H1 (cell line): ENCODE results near the gene SMTN. TPM values are rescaled to one million over a fixed set of nuclear protein-coding genes. Genes with fewer than 3 reads are reported as not detected.

ENCODE experiments used
- CTCF ChIA-PET: fragments of 300-600 bp; sonication (Branson Sonifier 250); formaldehyde crosslinking; loops from one replicate; lab custom pipeline; 2021; ENCODE audit not compliant: partially characterized antibody; lab: Charles Lee
- POLR2A ChIA-PET: fragments of 300-600 bp; sonication (Branson Sonifier 250); formaldehyde crosslinking; loops from one replicate; lab custom pipeline; 2021; ENCODE audit warnings: inconsistent platforms; ENCODE audit not compliant: partially characterized antibody; lab: Charles Lee
- DNase-seq, 2 experiments: peaks; one replicate each; pipeline versions ENCODE4 v3.0.0 to v3.0.0-alpha.2; 2010 to 2022; ENCODE audit warnings: low spot score in 2 of 2, low read depth in 1 of 2, mixed read lengths in 1 of 2
- FAIRE-seq: peaks from 2 replicates; lab custom pipeline; 2011; peaks lifted over from hg19 to GRCh38; lab: Jason Lieb, UNC
- H2AFZ ChIP-seq: 2 replicates; pipeline ENCODE4 v1.8.1; 2012; ENCODE audit warnings: low read length, inconsistent platforms
- H2AK5ac ChIP-seq: 2 replicates; pipeline ENCODE4 v1.6.1; 2013; ENCODE audit warnings: low read depth, low read length
- H2BK120ac ChIP-seq: replicated peaks from 2 replicates; pipeline ENCODE3; 2013; ENCODE audit warnings: low read depth, low read length, inconsistent platforms
- H2BK12ac ChIP-seq: 2 replicates; pipeline ENCODE4 v1.6.1; 2013; ENCODE audit warnings: low read depth, low read length
- H2BK15ac ChIP-seq: 2 replicates; pipeline ENCODE4 v1.6.1; 2013; ENCODE audit warnings: low read length
- H2BK20ac ChIP-seq: 2 replicates; pipeline ENCODE4 v1.6.1; 2013; ENCODE audit warnings: low read length
- H2BK5ac ChIP-seq: 2 replicates; pipeline ENCODE4 v1.6.1; 2013; ENCODE audit warnings: low read depth, low read length
- H3K14ac ChIP-seq: 2 replicates; pipeline ENCODE4 v1.6.1; 2013; ENCODE audit warnings: inconsistent platforms; ENCODE audit not compliant: insufficient read length
- H3K18ac ChIP-seq: 2 replicates; pipeline ENCODE4 v1.6.1; 2013; ENCODE audit warnings: low read length; ENCODE audit errors: extremely low read depth
- H3K23ac ChIP-seq: 2 replicates; pipeline ENCODE4 v1.6.1; 2013; ENCODE audit warnings: inconsistent platforms; ENCODE audit not compliant: insufficient read length
- H3K23me2 ChIP-seq: 2 replicates; pipeline ENCODE4 v1.6.1; 2013; ENCODE audit warnings: low read depth, low read length
- H3K27ac ChIP-seq: 2 replicates; pipeline ENCODE4 v1.6.1; 2011; ENCODE audit warnings: low read depth, low read length, inconsistent platforms
- H3K27me3 ChIP-seq, 4 experiments: replicated peaks in 1 of 4; 1 replicate in 1 of 4; 2 replicates in 3 of 4; pipeline versions ENCODE4 v1.6.1 to v1.8.1; 2011 to 2013; ENCODE audit warnings: low read length in 3 of 4, mild to moderate bottlenecking in 3 of 4, inconsistent platforms in 2 of 4, mixed read lengths in 2 of 4, moderate library complexity in 1 of 4; ENCODE audit not compliant: control insufficient read depth in 3 of 4, insufficient read depth in 3 of 4; ENCODE audit errors: extremely low read depth in 1 of 4
- H3K36me3 ChIP-seq, 4 experiments: 2 replicates each; pipeline versions ENCODE4 v1.6.1 to v1.8.1; 2011 to 2013; ENCODE audit warnings: mild to moderate bottlenecking in 4 of 4, low read length in 3 of 4, moderate library complexity in 2 of 4, control low read depth in 1 of 4, inconsistent platforms in 1 of 4; ENCODE audit not compliant: insufficient read depth in 4 of 4, control insufficient read depth in 2 of 4
- H3K4ac ChIP-seq: replicated peaks from 2 replicates; pipeline ENCODE3; 2013; ENCODE audit warnings: low read length, low read depth, mixed read lengths, inconsistent platforms; ENCODE audit not compliant: insufficient read length
- H3K4me1 ChIP-seq, 4 experiments: replicated peaks in 1 of 4; 1 replicate in 1 of 4; 2 replicates in 3 of 4; pipeline versions ENCODE4 v1.6.1 to v1.8.1; 2011 to 2013; ENCODE audit warnings: low read length in 3 of 4, inconsistent platforms in 2 of 4, mixed read lengths in 1 of 4; ENCODE audit not compliant: insufficient read depth in 4 of 4, control insufficient read depth in 3 of 4
- H3K4me2 ChIP-seq, 2 experiments: 2 replicates each; pipeline versions ENCODE4 v1.6.1 to v1.8.1; 2011 to 2013; ENCODE audit warnings: low read depth in 2 of 2, low read length in 2 of 2, control low read depth in 1 of 2, inconsistent platforms in 1 of 2, mild to moderate bottlenecking in 1 of 2; ENCODE audit not compliant: insufficient read depth in 1 of 2
- H3K4me3 ChIP-seq, 4 experiments: fragments of 200-600, 300-600 bp in 1 of 4; sonication (generic), shearing (Covaris generic), sonication (Bioruptor Twin) in 1 of 4; 2 replicates each; pipeline versions ENCODE4 v1.5.1 to v1.8.1; 2011 to 2016; ENCODE audit warnings: low read length in 4 of 4, low read depth in 3 of 4, control low read depth in 2 of 4, inconsistent platforms in 2 of 4, mild to moderate bottlenecking in 2 of 4, mixed read lengths in 1 of 4, moderate library complexity in 1 of 4; ENCODE audit not compliant: insufficient read depth in 2 of 4; ENCODE audit errors: extremely low read depth in 1 of 4
- H3K56ac ChIP-seq: replicated peaks from 2 replicates; pipeline ENCODE3; 2013; ENCODE audit warnings: low read depth, mild to moderate bottlenecking, mixed read lengths, low read length, inconsistent platforms; ENCODE audit not compliant: insufficient read length
- H3K79me1 ChIP-seq: 2 replicates; pipeline ENCODE4 v1.6.1; 2013; ENCODE audit warnings: low read depth, low read length, control low read depth
- H3K79me2 ChIP-seq, 2 experiments: 2 replicates each; pipeline versions ENCODE4 v1.6.1 to v1.8.1; 2012 to 2013; ENCODE audit warnings: low read length in 2 of 2, mild to moderate bottlenecking in 2 of 2, inconsistent platforms in 1 of 2; ENCODE audit not compliant: insufficient read depth in 2 of 2, control insufficient read depth in 1 of 2
- H3K9ac ChIP-seq, 4 experiments: replicated peaks in 1 of 4; 1 replicate in 1 of 4; 2 replicates in 3 of 4; pipeline versions ENCODE4 v1.6.1 to v1.8.1; 2011 to 2013; ENCODE audit warnings: low read depth in 3 of 4, low read length in 3 of 4, control low read depth in 2 of 4, mild to moderate bottlenecking in 2 of 4, moderate library complexity in 2 of 4, inconsistent platforms in 1 of 4; ENCODE audit errors: extremely low read depth in 1 of 4
- H3K9me3 ChIP-seq, 2 experiments: 2 replicates each; pipeline versions ENCODE4 v1.6.1 to v1.8.1; 2012 to 2013; ENCODE audit warnings: mild to moderate bottlenecking in 2 of 2, moderate library complexity in 2 of 2, control low read depth in 1 of 2, inconsistent platforms in 1 of 2, low read depth in 1 of 2, low read length in 1 of 2, mixed read lengths in 1 of 2; ENCODE audit not compliant: insufficient read depth in 2 of 2
- H4K20me1 ChIP-seq, 2 experiments: replicated peaks in 1 of 2; 2 replicates each; pipeline versions ENCODE3 to v1.8.1; 2011 to 2013; ENCODE audit warnings: inconsistent platforms in 2 of 2, low read length in 2 of 2, mild to moderate bottlenecking in 1 of 2; ENCODE audit not compliant: insufficient read depth in 2 of 2, control insufficient read depth in 1 of 2
- H4K5ac ChIP-seq: 2 replicates; pipeline ENCODE4 v1.6.1; 2013; ENCODE audit warnings: low read length, low read depth, mixed read lengths, inconsistent platforms; ENCODE audit not compliant: insufficient read length
- H4K8ac ChIP-seq: 2 replicates; pipeline ENCODE4 v1.8.0; 2013; ENCODE audit warnings: mild to moderate bottlenecking, moderate library complexity, low read length, inconsistent platforms; ENCODE audit not compliant: insufficient read depth; ENCODE audit errors: extremely low read depth
- H4K91ac ChIP-seq: replicated peaks from 2 replicates; pipeline ENCODE3; 2013; ENCODE audit warnings: low read length, mixed read lengths, inconsistent platforms; ENCODE audit not compliant: insufficient read length
- CBX5 ChIP-seq: fragments of 300-800, 300-1000 bp; sonication (generic); IDR thresholded peaks from 2 replicates; pipeline ENCODE4 v1.7.1; 2016; ENCODE audit warnings: antibody characterized with exemption, low read length, low read depth
- HDAC2 ChIP-seq, 2 experiments: fragments of 300-600 bp in 1 of 2; sonication (generic) in 1 of 2; IDR thresholded peaks; 2 replicates each; pipeline ENCODE4 v1.6.1; 2011 to 2012; ENCODE audit warnings: low read depth in 2 of 2, low read length in 2 of 2, mild to moderate bottlenecking in 2 of 2, moderate library complexity in 2 of 2, borderline replicate concordance in 1 of 2, inconsistent platforms in 1 of 2
- HDAC6 ChIP-seq: IDR thresholded peaks from one replicate; pipeline ENCODE4 v1.7.1; 2012; ENCODE audit warnings: low read depth, mild to moderate bottlenecking, inconsistent platforms, low read length, moderate library complexity
- TCF12 ChIP-seq: IDR thresholded peaks from 2 replicates; pipeline ENCODE4 v1.6.1; 2011; ENCODE audit warnings: low read depth, mild to moderate bottlenecking, low read length
- TEAD4 ChIP-seq: IDR thresholded peaks from 2 replicates; pipeline ENCODE4 v1.6.1; 2012; ENCODE audit warnings: low read depth, low read length, inconsistent platforms, mixed read lengths
- WGBS, 2 experiments: shearing (Covaris generic) in 1 of 2; methylation state at CpG; one replicate each; pipeline versions ENCODE4 v1.1.6 to v1.1.7; 2013 to 2015; ENCODE audit warnings: low lambda C conversion rate in 2 of 2, mixed read lengths in 2 of 2, inconsistent platforms in 1 of 2, low coverage in 1 of 2, missing lambda C conversion rate in 1 of 2; ENCODE audit not compliant: insufficient replicate concordance in 2 of 2, insufficient coverage in 1 of 2, insufficient read length in 1 of 2; ENCODE audit errors: extremely low coverage in 1 of 2, missing lambda C conversion rate in 1 of 2; 5-methylcytosine and 5-hydroxymethylcytosine counted together
- polyA plus RNA-seq, 7 experiments: library from polyadenylated mRNA; depleted of rRNA in 3 of 7; stranded (reverse) in 5 of 7; unstranded in 2 of 7; fragments of >200 nt in 5 of 7; fragments of 200-250 nt in 2 of 7; gene quantifications; 1 replicate in 5 of 7; 2 replicates in 1 of 7; 4 replicates in 1 of 7; pipeline versions ENCODE4 v1.2.1 to v1.2.3, GENCODE V29; 2011 to 2013; ENCODE audit warnings: missing spikeins in 2 of 7, mixed read lengths in 2 of 7
- total RNA-seq: library from RNA; stranded (reverse); fragmentation: NEBNext Ultra II Directional; extraction: Animal tissue kit (Norgen Biotek cat#: 25700); gene quantifications from 2 replicates; pipeline ENCODE4 v1.2.1, GENCODE V29; 2021
- TF ChIP-seq, protein P1 (sequence below), 3 experiments: IDR thresholded peaks; 1 replicate in 2 of 3; 2 replicates in 1 of 3; pipeline versions ENCODE4 v1.5.1 to v1.6.1; 2011; ENCODE audit warnings: low read length in 3 of 3, mild to moderate bottlenecking in 3 of 3, inconsistent platforms in 2 of 3, low read depth in 1 of 3, moderate library complexity in 1 of 3; ENCODE audit not compliant: insufficient read depth in 1 of 3; ENCODE audit errors: control extremely low read depth in 1 of 3

The SMTN gene
- total and polyA plus RNA-seq, 2 of the 8 experiments (the other 6 are each of a cell fraction or from before 2014, with no cell fraction given): 12.3 to 20.8 TPM

DNA sequence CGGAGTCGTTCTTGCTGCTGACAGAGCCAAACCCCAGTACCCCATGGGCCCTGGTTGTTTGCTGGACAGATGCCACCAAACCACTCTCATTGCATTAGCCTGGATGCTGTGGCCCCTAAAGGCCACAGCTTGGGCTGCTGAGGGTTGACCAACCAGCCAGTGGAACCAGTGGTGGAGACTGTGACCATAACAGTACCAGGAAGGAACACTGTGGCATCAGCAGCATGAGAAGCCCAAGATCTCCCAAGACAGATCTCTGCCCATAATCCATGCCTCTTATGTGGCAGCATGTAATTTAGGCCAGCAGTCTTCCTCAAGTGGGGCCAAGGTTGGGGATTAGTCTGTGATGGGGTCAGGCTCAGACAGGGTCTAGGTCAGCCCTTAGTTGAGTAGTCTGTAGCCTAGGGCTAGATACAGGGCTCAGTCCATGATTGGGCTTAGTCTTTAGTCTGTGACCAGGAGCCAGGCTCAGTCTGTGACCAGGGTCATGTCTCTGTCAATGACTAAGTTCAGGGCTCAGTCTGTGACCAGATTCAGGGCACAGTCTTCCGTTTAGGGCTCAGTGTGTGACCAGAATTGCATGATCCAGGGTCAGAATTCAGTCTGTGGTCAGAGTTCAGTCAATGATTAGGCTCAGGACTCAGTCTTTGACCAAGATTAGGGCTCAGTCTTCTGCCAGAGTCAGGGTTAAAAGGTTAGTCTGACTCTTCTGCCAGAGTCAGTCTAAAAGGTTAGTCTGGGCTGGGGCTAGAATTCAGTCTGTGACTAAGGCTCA is 37.1 kb downstream of the SMTN start:
- no peak overlapping the region for H2BK120ac ChIP-seq
- DNase-seq (no peak), FAIRE-seq (no peak)
- no peaks in the 10 kb centered on the region; a peak in 1 of 7 replicates for H3K27me3 ChIP-seq
- H2AFZ ChIP-seq: no peak overlapping the region
- no peak for TF ChIP-seq TEAD4
- TF ChIP-seq, protein P1, sequence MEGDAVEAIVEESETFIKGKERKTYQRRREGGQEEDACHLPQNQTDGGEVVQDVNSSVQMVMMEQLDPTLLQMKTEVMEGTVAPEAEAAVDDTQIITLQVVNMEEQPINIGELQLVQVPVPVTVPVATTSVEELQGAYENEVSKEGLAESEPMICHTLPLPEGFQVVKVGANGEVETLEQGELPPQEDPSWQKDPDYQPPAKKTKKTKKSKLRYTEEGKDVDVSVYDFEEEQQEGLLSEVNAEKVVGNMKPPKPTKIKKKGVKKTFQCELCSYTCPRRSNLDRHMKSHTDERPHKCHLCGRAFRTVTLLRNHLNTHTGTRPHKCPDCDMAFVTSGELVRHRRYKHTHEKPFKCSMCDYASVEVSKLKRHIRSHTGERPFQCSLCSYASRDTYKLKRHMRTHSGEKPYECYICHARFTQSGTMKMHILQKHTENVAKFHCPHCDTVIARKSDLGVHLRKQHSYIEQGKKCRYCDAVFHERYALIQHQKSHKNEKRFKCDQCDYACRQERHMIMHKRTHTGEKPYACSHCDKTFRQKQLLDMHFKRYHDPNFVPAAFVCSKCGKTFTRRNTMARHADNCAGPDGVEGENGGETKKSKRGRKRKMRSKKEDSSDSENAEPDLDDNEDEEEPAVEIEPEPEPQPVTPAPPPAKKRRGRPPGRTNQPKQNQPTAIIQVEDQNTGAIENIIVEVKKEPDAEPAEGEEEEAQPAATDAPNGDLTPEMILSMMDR (IDR thresholded peaks at IDR 0.05; ENCODE audit: control extremely low read depth in 1 of 3, insufficient read depth in 1 of 3, low read depth in 1 of 3, low read length in 3 of 3): no peak
- no peak for TF ChIP-seq TCF12
- TF ChIP-seq CBX5: no peak
- TF ChIP-seq HDAC6: no peak
- no peak for TF ChIP-seq HDAC2 (IDR thresholded peaks at IDR 0.05; ENCODE audit: borderline replicate concordance in 1 of 2, low read depth in 2 of 2, low read length in 2 of 2)
- no peaks in the 10 kb centered on the region for H3K79me1 ChIP-seq
- H3K9ac ChIP-seq: no peak overlapping the region
- no peak overlapping the region for H3K4ac ChIP-seq
- peak overlapping the region; percentile 35; the same call in 1 of the 2 replicates for H2BK12ac ChIP-seq
- H3K14ac ChIP-seq: no peak overlapping the region
- peaks cover 0 to 11% (median 5%) of the 10 kb centered on the region in 4 experiments; a peak in 6 of 7 replicates for H3K4me1 ChIP-seq
- no peak overlapping the region for H3K56ac ChIP-seq
- H4K20me1 ChIP-seq: no peaks in the 10 kb centered on the region
- no peak overlapping the region for H4K8ac ChIP-seq
- no peaks in the 10 kb centered on the region for H3K36me3 ChIP-seq
- H3K23ac ChIP-seq: no peak overlapping the region
- no peak overlapping the region for H3K18ac ChIP-seq
- WGBS, 2 experiments: 94% methylated on average over 3 of the region's 3 CpGs; no CpG with 5 or more reads in 1 of the 2 experiments
- no peak overlapping the region for H2BK20ac ChIP-seq
- H2AK5ac ChIP-seq: no peak overlapping the region
- H3K4me3 ChIP-seq: no peak overlapping the region
- H3K79me2 ChIP-seq: no peaks in the 10 kb centered on the region
- no peak overlapping the region for H3K4me2 ChIP-seq
- H4K5ac ChIP-seq: no peak overlapping the region
- ChIA-PET POLR2A (no interaction called here), CTCF (interaction anchor here (0.9 to 2.9 kb wide), 5 partner anchors 10 to 21 kb away, joined by 3 to 14 read pairs (median 3); partner anchors contain the start of gene SELENOM)
- H2BK5ac ChIP-seq: no peak overlapping the region
- 0 out of 2 replicates have a peak overlapping the region, but pooled peaks have one; percentile 61 for H2BK15ac ChIP-seq
- no peaks in the 10 kb centered on the region; the same call in 1 of the 2 replicates for H3K23me2 ChIP-seq
- H3K9me3 ChIP-seq: no peaks in the 10 kb centered on the region
- no peak overlapping the region for H4K91ac ChIP-seq
- no peak overlapping the region for H3K27ac ChIP-seq
